Measurements from ENCODE around the gene ZBTB12.
"Not testable (repeated sequence)": the region's sequence is repeated elsewhere in the genome, so short reads cannot be mapped to it uniquely, and the experiment has no call there.

ZBTB12 gene

DNA sequence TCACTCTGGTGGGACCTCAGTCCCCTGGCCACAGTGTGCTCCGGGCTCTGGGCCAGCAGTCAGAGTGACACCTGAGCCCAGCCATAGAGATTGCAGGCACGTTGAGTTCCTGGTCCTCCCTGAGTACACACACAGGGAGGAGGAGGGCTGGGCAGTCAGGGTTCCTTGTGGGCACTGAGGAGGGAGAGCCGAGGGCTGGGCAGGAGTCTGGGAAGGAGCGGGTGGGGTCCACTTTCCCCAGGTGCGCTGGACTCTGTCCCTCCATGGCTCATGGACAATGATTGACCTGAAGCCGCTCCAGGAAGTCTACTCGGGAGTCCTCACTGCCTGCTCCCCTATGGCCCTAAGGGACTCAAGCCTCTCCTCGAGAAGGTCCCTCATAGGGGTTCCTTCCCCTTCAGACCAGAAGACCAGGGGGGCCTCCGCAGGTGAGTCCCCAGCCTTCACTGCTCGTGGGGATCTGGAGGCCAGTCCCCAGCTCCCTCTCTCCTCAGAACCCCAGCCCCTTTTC lies 24.2 kb downstream of the ZBTB12 start:
- no peak for DNase-seq (ENCODE audit: extremely low read depth in 1 of 2, low read depth in 1 of 2)

GRCh38 chr6:31877125-31877650 lies 24.7 kb downstream of the ZBTB12 start:
- DNase-seq (ENCODE audit: extremely low read depth in 1 of 2, low read depth in 1 of 2), result no peak

DNA sequence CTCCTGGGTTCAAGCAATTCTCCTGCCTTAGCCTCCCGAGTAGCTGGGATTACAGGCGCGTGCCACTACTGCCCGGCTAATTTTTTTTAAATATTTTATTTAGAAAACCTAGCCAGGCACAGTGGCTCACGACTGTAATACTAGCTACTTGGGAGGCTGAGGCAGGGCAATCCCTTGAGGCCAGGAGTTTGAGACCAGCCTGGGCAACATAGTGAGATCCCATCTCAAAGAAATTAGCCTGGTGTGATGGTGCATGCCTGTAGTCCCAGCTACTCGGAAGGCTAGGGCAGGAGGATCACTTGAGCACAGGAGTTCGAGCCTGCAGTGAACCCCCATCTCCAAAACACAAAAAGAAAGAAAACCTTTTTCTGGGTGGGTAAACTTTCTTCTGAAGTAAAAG lies 25.5 kb downstream of the ZBTB12 start:
- no peak for DNase-seq (ENCODE audit: extremely low read depth in 1 of 2, low read depth in 1 of 2)

DNA sequence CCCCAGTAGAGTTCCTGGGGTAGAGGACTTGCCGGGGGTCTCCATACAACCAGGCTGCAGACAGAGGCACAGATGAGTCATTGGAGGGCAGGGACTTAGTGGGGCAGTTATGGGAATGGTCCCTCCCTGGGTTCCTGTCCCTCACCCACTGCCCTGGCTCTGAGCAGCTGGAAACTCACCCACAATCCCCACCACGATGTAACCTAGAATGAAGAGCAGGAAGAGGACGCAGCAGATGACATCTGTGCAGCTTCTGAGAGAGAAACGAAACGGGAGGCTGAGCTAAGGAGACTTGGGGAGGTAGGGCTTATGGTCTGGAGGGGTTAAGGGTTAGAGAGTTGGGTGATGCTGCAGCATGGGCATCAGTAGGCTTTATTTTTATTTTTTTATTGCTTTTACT lies 26.0 kb downstream of the ZBTB12 start:
- DNase-seq (ENCODE audit: extremely low read depth in 1 of 2, low read depth in 1 of 2), result no peak

DNA sequence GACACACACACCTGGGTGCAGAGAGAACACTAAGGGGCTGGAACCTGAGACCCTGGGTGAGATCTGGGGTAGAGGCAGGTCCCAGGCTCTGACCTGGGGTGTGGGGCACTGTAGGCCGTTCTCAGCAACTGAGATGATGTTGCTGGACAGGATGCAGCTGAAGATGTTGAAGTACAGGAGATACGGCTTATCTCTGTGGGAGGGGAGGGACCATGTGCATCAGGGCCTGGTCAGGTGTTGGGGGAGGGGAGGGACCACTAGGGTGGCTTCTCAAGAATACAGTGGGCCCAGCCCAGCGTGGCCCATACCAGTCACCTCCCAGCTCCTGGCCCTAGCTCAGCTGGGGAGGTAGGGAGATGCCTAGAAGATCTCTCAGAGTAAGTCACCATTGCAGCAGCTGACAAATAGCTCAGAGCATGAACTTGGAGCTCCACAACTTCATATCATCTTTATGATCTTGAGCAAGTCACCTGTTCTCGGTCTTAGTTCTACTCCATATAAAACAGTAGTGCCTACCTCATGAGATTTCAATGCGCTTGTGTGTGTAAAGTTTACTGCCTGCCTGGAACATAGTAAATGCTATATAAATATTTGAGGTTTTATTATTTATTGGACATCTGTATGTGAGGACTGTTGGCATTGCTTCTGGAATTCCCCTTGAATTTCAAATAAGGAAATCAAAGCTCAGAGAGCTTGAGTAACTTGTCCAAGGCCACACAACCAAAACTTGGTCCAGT lies 26.9 kb downstream of the ZBTB12 start:
- DNase-seq (ENCODE audit: extremely low read depth in 1 of 2, low read depth in 1 of 2), result no peak

DNA sequence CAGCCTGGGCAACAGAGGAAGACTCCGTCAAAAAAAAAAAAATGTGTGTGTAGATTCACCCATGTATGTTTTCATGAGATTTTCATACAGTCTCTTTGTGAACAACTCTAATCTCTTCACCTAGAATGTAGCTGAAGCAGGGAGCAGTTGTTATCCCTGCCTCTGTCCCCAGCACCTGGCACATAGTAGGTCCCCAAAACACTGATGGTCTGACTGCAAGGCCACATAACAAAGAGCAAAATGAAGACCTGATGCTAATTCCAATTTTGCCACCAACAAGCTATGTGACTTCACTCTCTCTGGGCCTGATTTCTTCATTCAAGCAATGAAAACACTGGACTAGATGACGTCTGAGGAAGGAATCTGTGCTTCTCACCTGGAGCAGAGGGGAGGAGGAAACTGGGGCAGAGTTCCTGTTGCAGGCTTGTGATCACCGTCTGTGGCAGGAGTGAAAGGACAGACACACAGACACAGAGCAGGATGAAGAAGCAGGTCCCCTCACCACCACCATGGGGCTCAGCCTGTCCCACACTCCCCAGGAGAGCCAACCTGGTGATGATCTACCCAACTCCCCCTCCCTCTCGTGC lies 27.7 kb downstream of the ZBTB12 start:
- DNase-seq (ENCODE audit: extremely low read depth in 1 of 2, low read depth in 1 of 2), result no peak

DNA sequence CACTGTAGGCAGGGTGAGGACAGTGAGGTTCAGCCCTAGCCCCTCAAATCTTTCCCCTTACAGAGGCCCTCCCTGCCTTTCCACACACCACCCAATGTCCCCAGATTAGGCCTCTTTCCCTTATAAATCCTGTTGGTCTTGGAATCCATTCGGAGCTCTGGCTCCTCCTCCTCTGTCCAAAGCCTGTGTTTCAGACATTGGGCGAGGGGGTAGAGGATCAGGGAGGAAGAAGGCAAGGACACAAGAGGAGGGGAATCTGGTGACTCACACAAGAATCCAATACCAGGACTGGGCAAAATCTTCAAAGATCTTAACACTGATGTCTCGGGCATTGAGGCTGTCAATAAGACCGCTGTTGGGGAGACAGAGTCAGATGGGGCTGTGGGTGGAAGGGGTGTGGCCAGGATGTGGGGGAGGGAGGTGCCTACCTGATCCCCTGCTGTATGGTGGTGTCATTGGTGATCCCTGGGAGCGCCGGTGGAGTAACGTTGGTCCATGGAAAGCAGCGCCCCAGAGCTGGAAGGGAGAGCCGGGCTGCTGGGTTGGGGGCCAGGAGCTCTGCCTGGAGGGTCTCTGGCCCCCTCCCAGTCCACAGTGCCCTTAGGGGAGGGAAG lies 30.7 kb downstream of the ZBTB12 start:
- DNase-seq (ENCODE audit: extremely low read depth in 1 of 2, low read depth in 1 of 2), result no peak

DNA sequence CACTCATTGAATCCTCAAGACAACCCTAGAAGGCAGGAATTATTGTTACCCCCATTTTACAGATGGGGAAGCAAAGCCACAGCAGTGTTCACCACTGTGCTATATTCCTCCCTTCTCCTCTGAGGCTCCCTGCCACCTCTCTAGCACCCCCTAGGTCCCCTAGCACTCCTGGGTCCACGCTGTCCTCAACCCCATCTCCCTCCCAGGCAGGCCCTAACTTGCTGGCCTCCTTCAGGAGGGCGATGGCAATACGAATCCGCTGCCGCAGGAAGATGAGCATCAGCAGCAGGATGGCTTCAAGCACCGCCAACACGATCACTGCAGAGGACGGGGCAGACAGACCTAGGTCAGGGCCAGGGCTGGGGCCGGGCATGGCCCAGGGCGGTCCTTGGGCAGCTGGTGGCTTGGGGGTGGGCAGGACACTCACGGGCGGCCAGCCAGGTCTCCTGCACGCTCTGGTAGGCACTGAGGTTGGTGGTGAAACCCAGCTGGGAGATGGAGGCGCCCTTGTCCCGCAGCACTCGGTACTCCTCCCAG lies 31.4 kb downstream of the ZBTB12 start:
- DNase-seq (ENCODE audit: extremely low read depth in 1 of 2, low read depth in 1 of 2), result no peak

DNA sequence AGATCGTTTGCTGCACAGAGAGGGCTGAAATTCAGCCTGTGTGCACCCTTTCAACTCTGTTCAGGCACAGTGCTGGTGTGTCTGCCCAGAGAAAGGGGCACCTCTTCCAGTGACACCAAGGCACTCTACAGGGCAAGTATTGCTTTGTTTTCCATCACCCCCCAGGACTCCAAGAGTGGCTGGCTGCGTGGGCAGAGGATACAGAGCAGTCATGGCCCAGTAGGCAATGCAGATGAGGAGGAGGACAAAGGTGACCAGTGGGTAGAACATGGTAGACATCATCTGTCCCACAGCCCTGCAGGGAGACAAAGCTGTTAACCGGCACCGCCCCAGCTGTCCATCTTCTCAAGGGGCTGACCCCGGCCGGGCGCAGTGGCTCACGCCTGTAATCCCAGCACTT lies 32.5 kb downstream of the ZBTB12 start:
- DNase-seq (ENCODE audit: extremely low read depth in 1 of 2, low read depth in 1 of 2), result no peak

DNA sequence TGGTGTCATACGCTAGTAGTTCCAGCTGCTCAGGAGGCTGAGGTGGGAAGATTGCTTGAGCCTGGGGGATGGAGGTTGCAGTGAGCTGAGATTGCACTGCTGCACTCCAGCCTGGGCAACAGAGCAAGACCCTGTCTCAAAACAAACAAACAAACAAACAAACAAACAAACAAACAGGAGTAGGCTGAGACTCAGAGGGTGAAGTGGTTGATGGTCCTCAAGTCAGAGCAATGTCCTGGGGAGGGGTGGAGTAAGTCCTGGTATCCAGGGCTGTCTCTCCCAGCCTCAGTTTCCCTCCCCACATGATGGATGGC lies 33.3 kb downstream of the ZBTB12 start:
- DNase-seq (ENCODE audit: extremely low read depth in 1 of 2, low read depth in 1 of 2), result not testable (repeated sequence)

DNA sequence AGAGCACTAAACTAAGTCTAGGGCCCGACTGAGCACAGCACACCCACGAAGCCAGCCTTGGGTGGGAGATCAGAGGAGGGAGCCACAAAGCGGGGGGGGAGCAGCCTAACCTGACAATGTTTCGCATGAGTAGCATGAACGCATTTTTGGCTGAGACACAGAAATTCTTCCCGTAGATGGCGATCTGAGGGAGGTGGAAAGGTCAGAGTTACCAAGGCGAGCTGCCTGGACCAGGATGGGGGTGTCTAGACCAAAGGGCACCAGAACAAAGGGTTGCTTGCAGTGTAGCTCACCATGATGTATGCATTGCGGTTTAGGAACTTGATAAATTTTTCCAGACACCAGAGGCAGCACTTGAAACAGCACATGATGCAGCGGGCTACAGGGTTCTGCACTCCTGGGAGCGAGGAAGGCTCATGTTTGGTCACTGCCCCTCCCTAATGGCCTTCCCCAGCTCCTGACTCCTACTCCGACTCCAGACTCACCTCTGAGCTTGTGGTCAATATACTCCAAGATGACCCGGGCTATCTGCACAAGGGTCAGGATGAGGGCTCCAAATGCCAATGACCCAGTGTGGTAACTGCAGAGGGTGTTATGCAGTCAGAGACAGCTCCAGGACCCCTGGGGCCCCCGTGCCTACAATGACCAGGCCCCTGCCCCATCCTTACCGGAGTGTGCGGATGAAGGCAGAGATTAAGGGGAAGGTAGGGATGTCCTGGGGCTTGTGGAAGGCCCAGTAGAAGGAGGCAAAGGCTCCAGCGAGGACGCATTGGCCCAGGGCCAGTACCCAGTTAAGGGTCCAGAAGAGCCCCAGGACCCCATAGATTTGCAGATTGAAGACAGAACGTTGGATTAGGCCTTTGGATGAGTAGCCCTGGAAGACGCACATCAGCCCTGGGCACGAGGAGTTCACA lies 36.4 kb downstream of the ZBTB12 start:
- DNase-seq (ENCODE audit: extremely low read depth in 1 of 2, low read depth in 1 of 2), result no peak

DNA sequence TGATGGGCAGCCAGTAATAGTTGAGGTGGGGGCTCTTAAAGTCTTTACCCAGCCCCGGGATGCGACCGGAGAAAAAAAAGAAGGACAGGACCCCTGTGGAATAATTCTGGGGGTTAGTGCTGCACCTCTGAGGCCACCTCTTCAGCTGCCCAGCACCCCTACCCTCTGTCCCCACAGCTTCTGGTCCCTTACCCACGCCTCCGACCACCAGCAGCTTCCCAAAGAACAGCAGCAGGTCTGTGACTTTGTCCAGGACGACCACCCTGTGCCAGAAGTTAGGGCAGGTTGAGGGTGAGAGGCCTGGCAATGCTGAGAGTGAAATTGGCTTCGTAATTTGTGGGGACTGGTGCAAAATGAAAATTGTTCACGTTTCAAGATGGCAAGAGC lies 37.1 kb downstream of the ZBTB12 start:
- DNase-seq (ENCODE audit: extremely low read depth in 1 of 2, low read depth in 1 of 2), result no peak

DNA sequence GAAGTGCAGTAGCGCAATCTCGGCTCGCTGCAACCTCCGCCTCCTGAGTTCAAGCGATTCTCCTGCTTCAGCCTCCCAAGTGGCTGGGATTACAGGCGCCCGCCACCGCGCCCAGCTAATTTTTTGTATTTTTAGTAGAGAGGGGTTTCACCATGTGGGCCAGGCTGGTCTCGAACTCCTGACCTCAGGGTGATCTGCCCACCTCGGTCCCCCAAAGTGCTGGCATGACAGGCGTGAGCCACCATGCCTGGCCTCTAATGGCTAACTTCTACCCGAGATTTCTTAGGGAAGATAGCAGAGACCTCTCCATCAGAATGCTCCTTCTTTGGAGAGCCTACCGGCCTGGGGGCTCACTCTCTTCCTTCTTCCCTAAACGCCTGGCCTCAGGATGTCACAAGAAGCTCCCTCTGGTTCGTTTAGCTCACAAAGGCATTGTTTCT lies 37.7 kb downstream of the ZBTB12 start:
- DNase-seq (ENCODE audit: extremely low read depth in 1 of 2, low read depth in 1 of 2), result not testable (repeated sequence)

GRCh38 chr6:31862344-31863235 lies 39.3 kb downstream of the ZBTB12 start, which contains the start of gene NEU1:
TSS of gene NEU1 (minus strand) at chr6:31862821. CDS start at chr6:31862776, 45 bp downstream.
- peak; percentile 96 to 100 for DNase-seq (ENCODE audit: extremely low read depth in 1 of 2, low read depth in 1 of 2)

- DNase-seq (ENCODE audit: extremely low read depth in 1 of 2, low read depth in 1 of 2), result no peak
Measured at GRCh38 chr6:31861919-31862343, 40.0 kb downstream of the ZBTB12 start.

DNA sequence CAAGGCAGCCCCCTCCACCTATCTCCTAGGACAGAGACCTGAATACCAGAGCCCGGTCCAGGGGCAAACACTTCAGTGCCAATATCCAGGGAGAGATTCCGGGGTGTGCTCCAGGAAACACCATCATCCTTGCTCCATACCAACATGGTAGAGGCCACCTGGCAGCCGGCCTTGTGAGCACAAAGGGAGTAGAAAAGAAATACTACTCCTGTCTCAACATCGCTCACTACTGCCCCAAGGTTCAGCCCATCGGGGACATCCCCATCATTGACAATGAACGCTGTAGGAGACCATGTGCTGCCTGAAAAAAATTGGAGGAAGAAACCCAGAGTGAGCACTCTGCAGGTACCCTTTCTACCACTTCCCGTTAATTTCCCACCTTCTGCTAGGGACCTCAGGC lies 40.7 kb downstream of the ZBTB12 start:
- no peak for DNase-seq (ENCODE audit: extremely low read depth in 1 of 2, low read depth in 1 of 2)

GRCh38 chr6:31860349-31860748 lies 41.5 kb downstream of the ZBTB12 start:
- no peak for DNase-seq (ENCODE audit: extremely low read depth in 1 of 2, low read depth in 1 of 2)

DNA sequence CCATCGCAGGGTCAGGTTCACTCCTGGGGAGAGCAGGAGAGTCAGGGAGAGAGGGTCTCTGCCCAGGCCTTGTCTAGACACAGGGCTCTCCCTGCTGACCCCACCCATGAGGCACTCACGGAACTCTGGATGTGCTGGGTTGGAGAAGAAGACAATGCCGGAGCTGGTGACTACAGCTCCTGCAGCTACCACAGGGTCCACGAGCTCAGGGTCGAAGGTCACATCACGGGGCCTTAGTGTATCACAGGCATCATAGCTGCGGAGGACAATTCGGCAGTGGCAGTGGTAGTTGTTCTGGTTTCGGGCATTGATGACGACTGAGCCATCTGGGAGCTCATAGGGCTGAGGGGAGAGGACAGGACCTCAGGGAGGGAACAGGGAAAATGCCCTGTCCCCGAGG lies 42.0 kb downstream of the ZBTB12 start:
- DNase-seq (ENCODE audit: extremely low read depth in 1 of 2, low read depth in 1 of 2), result no peak

DNA sequence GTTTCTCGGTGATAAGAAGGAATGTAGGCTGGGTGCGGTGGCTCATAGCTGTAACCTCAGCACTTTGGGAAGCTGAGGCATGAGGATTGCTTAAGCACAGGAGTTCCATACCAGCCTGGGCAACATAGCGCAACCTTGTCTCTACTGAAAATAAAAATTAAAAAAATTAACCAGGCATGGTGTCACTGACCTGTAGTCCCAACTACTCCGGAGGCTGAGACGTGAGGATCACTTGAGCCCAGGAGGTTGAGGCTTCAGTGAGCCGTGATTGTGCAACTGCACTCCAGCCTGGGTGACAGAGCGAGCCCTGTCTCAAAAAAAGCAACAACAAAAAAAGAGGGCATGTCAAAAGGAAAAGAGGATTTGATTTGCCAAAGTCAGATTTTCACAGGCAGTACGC lies 43.2 kb downstream of the ZBTB12 start:
- DNase-seq (ENCODE audit: extremely low read depth in 1 of 2, low read depth in 1 of 2), result no peak

GRCh38 chr6:31857774-31858173 lies 44.1 kb downstream of the ZBTB12 start:
- not testable (repeated sequence) for DNase-seq (ENCODE audit: extremely low read depth in 1 of 2, low read depth in 1 of 2)

All from stimulated activated CD8-positive, alpha-beta memory T cell treated with anti-CD3 and anti-CD28 coated beads, Interleukin-7, amount 100 ng/mL, for 48 hours (primary cell).